Hepatocyte (in vitro differentiated cells): ENCODE measurements around the gene WAPL. TPM values are rescaled to one million over a fixed set of nuclear protein-coding genes. Genes with fewer than 3 reads are reported as not detected.
A peak's percentile ranks its signal among the peaks of the same experiment; 100 is the strongest.

Experiments used
- DNase-seq: peaks from one replicate; pipeline ENCODE4 v3.0.0-alpha.2; 2016; ENCODE audit warnings: low spot score
- H2AFZ ChIP-seq: fragments of 200-600 bp; sonication (generic); 2 replicates; pipeline ENCODE4 v1.6.0; 2016; ENCODE audit warnings: antibody characterized with exemption, mild to moderate bottlenecking
- H3K27ac ChIP-seq: fragments of 200-600 bp; sonication (generic); 2 replicates; pipeline ENCODE4 v1.5.1; 2016; ENCODE audit warnings: mild to moderate bottlenecking
- H3K27me3 ChIP-seq: fragments of 200-600 bp; sonication (generic); 2 replicates; pipeline ENCODE4 v1.6.1; 2016
- H3K36me3 ChIP-seq: fragments of 200-600 bp; sonication (generic); replicated peaks from 2 replicates; pipeline ENCODE4 v1.5.1; 2016; ENCODE audit warnings: low read depth; ENCODE audit not compliant: insufficient read depth
- H3K4me1 ChIP-seq: fragments of 200-600 bp; sonication (generic); 2 replicates; pipeline ENCODE4 v1.5.1; 2016; ENCODE audit warnings: mild to moderate bottlenecking, moderate library complexity; ENCODE audit not compliant: insufficient read depth
- H3K4me2 ChIP-seq: fragments of 200-600 bp; sonication (generic); 2 replicates; pipeline ENCODE4 v1.6.0; 2016
- H3K4me3 ChIP-seq: fragments of 200-600 bp; sonication (generic); 2 replicates; pipeline ENCODE4 v1.5.1; 2016; ENCODE audit warnings: mild to moderate bottlenecking
- H3K79me2 ChIP-seq: fragments of 200-600 bp; sonication (generic); 2 replicates; pipeline ENCODE4 v1.6.0; 2017; ENCODE audit warnings: mild to moderate bottlenecking
- H3K9me2 ChIP-seq: fragments of 200-600 bp; sonication (generic); replicated peaks from 2 replicates; pipeline ENCODE4 v1.6.0; 2017; ENCODE audit warnings: mild to moderate bottlenecking; ENCODE audit not compliant: insufficient read depth
- H3K9me3 ChIP-seq: fragments of 200-600 bp; sonication (generic); 2 replicates; pipeline ENCODE4 v1.5.1; 2016; ENCODE audit warnings: low read depth, mild to moderate bottlenecking
- H4K20me1 ChIP-seq: fragments of 200-600 bp; sonication (generic); 2 replicates; pipeline ENCODE4 v1.6.0; 2016; ENCODE audit warnings: mild to moderate bottlenecking; ENCODE audit not compliant: insufficient read depth, poor library complexity, severe bottlenecking
- EZH2 ChIP-seq: fragments of 200-600 bp; sonication (generic); IDR thresholded peaks from 2 replicates; pipeline ENCODE4 v1.6.1; 2016; ENCODE audit warnings: antibody characterized with exemption, mild to moderate bottlenecking, borderline replicate concordance
- EZH2phosphoT487 ChIP-seq: fragments of 200-600 bp; sonication (generic); IDR thresholded peaks from one replicate; pipeline ENCODE4 v1.6.1; 2018; ENCODE audit warnings: antibody characterized with exemption, mild to moderate bottlenecking, low read depth, moderate library complexity; ENCODE audit not compliant: unreplicated experiment, severe bottlenecking
- WGBS: methylation state at CpG from one replicate; pipeline ENCODE4 v1.1.6; 2016; ENCODE audit warnings: low lambda C conversion rate; ENCODE audit errors: missing lambda C conversion rate; 5-methylcytosine and 5-hydroxymethylcytosine counted together
- polyA plus RNA-seq: library from polyadenylated mRNA; unstranded; fragments of >200 nt; fragmentation: Nextera tagmentation; extraction: Ambion mirVana; gene quantifications from 2 replicates; pipeline ENCODE4 v1.2.1, GENCODE V29; 2016
- total RNA-seq: library from RNA; depleted of rRNA; stranded (reverse); fragments of >200 nt; gene quantifications from 2 replicates; pipeline ENCODE4 v1.2.3, GENCODE V29; 2014
- TF ChIP-seq, protein P1 (sequence below): fragments of 200-600 bp; sonication (generic); IDR thresholded peaks from 2 replicates; pipeline ENCODE4 v1.5.1; 2016; ENCODE audit warnings: antibody characterized with exemption, mild to moderate bottlenecking; ENCODE audit not compliant: poor library complexity

The WAPL gene
- total and polyA plus RNA-seq, 2 experiments from 2014 or later: 19.4 to 41.4 TPM

DNA sequence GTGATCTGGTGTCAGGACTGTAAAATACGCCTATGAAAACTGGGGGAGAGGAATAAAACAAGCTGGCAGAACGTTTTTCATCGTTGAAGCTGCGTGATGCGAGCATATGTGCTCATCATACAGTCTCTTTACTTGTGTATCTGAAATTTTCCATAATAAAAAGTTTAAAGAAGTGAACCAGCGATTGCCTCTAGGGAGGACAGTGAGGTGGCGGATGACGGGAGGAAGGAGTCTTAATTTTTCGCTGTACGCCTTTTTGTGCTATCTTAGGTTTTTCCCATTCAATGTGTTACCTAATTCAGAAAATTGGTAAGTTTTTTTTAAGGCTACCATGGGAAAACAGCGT lies 891 bp upstream of the WAPL start:
- TF ChIP-seq EZH2 (no peak), EZH2phosphoT487 (no peak)
- TF ChIP-seq, protein P1, sequence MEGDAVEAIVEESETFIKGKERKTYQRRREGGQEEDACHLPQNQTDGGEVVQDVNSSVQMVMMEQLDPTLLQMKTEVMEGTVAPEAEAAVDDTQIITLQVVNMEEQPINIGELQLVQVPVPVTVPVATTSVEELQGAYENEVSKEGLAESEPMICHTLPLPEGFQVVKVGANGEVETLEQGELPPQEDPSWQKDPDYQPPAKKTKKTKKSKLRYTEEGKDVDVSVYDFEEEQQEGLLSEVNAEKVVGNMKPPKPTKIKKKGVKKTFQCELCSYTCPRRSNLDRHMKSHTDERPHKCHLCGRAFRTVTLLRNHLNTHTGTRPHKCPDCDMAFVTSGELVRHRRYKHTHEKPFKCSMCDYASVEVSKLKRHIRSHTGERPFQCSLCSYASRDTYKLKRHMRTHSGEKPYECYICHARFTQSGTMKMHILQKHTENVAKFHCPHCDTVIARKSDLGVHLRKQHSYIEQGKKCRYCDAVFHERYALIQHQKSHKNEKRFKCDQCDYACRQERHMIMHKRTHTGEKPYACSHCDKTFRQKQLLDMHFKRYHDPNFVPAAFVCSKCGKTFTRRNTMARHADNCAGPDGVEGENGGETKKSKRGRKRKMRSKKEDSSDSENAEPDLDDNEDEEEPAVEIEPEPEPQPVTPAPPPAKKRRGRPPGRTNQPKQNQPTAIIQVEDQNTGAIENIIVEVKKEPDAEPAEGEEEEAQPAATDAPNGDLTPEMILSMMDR: no peak
- no peaks in the 10 kb centered on the region for H3K36me3 ChIP-seq
- H2AFZ ChIP-seq: peak overlapping the region; percentile 80
- peaks cover 30% of the 10 kb centered on the region for H3K4me1 ChIP-seq
- peaks cover 65% of the 10 kb centered on the region for H3K79me2 ChIP-seq
- H3K27ac ChIP-seq: peak overlapping the region; percentile 53
- 17% methylated on average over 11 of the region's 11 CpGs for WGBS
- peak overlapping the region; percentile 91 for H3K4me2 ChIP-seq
- peaks cover 34% of the 10 kb centered on the region for H4K20me1 ChIP-seq
- H3K4me3 ChIP-seq: peak overlapping the region; percentile 78
- no peaks in the 10 kb centered on the region for H3K9me2 ChIP-seq
- no peaks in the 10 kb centered on the region for H3K9me3 ChIP-seq
- DNase-seq: no peak
- H3K27me3 ChIP-seq: no peaks in the 10 kb centered on the region

DNA sequence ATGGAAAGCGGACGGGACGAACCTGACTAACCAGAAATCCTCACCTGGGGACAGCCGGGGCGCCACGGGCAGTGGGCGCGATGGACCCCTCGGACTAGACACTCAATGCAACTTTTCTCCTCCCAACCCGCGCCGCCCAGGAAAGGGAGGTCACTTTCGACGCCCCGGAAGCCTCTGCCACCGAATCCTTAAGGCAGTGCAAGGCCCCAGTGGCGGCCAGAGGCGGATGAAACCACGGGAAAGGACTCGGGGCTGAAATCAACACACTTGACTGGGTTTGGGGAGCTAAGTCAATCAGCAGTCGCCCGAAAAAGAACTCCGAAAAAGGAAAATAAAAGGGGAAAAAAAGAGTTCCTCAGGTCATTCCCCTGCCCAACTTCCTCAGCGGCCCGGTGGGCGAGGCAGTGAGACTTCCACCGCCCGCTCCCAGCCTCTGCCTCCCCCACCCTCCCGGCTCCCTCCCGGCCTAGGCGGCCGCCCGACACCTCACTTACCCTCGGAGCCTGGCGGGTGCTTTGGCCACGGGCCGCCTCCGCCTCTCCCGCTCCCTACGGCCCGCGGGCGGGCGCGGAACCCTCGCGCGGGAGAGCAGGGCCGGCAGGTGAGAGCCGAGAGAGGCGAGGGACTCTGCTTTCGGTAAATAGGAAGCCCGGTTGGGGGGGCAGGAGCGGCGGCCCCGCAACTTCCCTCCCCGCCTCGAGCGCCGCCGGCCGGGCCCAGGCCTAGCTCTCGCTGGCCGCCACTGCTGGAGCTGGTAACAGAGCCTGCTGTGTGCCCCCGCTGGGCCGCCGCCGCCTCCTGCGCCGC lies 518 bp downstream of the WAPL start:
- DNase-seq: peak; percentile 74
- TF ChIP-seq EZH2 (no peak), EZH2phosphoT487 (no peak)
- TF ChIP-seq, protein P1: no peak
- Histone ChIP-seq H3K36me3 (no peaks in the 10 kb centered on the region), H3K4me3 (peak overlapping the region; percentile 96), H3K27me3 (no peaks in the 10 kb centered on the region), H3K4me1 (peaks cover 30% of the 10 kb centered on the region), H2AFZ (peak overlapping the region; percentile 67), H3K79me2 (peaks cover 79% of the 10 kb centered on the region), H3K9me3 (no peaks in the 10 kb centered on the region), H3K4me2 (peak overlapping the region; percentile 93), H4K20me1 (peaks cover 45% of the 10 kb centered on the region), H3K27ac (peak overlapping the region; percentile 99), H3K9me2 (no peaks in the 10 kb centered on the region)
- whole genome bisulfite sequencing: 1% methylated on average over 59 of the region's 70 CpGs

DNA sequence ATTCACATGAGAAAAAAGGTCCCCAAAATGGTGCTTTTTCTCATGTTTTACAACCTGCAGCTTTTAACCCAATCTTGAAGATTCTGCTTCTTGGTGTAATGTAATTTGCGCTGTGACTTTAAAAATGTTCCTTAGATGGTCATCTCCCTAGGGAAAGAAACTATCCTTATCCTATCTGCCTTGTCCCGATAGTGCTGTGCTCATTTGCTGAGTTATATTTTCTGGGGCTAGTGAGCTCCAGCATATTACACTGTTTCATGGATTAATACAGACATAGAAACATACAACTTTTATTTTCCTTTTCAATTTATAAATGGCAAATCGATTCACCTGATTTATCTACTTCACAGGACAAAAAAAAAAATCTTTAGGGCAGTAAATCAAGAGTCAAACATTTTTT lies 2.8 kb downstream of the WAPL start:
- TF ChIP-seq, protein P1: no peak
- no peak for TF ChIP-seq EZH2phosphoT487
- TF ChIP-seq EZH2: no peak
- no peak overlapping the region for H2AFZ ChIP-seq
- no peaks in the 10 kb centered on the region for H3K9me3 ChIP-seq
- peaks cover 94% of the 10 kb centered on the region for H3K79me2 ChIP-seq
- H3K4me1 ChIP-seq: peaks cover 28% of the 10 kb centered on the region
- H4K20me1 ChIP-seq: peaks cover 64% of the 10 kb centered on the region
- WGBS: 87% methylated on average over 3 of the region's 3 CpGs
- H3K4me3 ChIP-seq: no peak overlapping the region
- H3K9me2 ChIP-seq: no peaks in the 10 kb centered on the region
- peak overlapping the region; percentile 93 for H3K4me2 ChIP-seq
- no peak for DNase-seq
- no peak overlapping the region for H3K27ac ChIP-seq
- H3K36me3 ChIP-seq: no peaks in the 10 kb centered on the region
- H3K27me3 ChIP-seq: no peaks in the 10 kb centered on the region
